HG03135 (cell line): Measurements from ENCODE around the gene BORCS5.
A peak's percentile ranks its signal among the peaks of the same experiment; 100 is the strongest.
"Not testable (repeated sequence)": the region's sequence is repeated elsewhere in the genome, so short reads cannot be mapped to it uniquely, and the experiment has no call there.

Experiments used
- ATAC-seq: cut with Tn5 transposase; IDR thresholded peaks from one replicate; pipeline ENCODE4 v1.9.1; 2021; ENCODE audit warnings: mild to moderate bottlenecking, moderate library complexity; ENCODE audit not compliant: unreplicated experiment

The BORCS5 gene

DNA sequence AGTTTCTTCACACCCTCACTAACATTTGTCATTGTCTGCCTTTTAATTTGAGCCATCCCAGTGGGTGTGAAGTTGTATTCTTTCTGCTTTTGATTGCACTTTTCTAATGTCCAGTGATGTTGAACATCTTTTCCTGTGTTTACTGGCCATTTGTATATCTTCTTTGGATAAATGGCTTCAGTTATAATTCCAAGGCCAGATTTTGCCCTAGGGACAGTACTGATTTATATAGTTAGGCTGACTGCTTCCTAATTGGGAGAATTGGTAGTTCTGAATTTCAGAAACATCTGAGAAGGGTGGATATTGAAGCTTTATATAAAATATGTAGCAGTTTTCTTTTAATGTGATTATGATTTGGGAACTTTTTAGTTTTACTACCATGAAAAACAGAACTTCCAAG is 97.4 kb downstream of the BORCS5 start:
- no peak for ATAC-seq

DNA sequence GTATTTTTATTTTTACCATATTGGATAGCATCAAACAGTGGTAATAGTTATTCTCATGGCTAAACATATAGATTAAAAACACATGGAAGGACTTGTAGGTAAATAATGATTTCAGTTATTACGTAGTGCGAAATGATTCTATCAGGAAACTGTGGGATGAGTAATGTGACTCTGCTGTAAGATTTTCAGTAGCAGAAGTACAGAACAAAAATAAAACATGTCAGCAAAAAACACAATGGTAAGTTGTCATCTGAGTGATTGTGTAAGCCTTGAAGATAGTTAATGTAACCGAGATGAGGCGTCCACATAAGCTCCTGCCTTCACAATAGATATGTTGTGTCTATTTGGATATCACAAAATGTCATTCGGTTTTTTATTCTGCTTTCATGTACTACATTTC is 99.8 kb downstream of the BORCS5 start:
- no peak for ATAC-seq

DNA sequence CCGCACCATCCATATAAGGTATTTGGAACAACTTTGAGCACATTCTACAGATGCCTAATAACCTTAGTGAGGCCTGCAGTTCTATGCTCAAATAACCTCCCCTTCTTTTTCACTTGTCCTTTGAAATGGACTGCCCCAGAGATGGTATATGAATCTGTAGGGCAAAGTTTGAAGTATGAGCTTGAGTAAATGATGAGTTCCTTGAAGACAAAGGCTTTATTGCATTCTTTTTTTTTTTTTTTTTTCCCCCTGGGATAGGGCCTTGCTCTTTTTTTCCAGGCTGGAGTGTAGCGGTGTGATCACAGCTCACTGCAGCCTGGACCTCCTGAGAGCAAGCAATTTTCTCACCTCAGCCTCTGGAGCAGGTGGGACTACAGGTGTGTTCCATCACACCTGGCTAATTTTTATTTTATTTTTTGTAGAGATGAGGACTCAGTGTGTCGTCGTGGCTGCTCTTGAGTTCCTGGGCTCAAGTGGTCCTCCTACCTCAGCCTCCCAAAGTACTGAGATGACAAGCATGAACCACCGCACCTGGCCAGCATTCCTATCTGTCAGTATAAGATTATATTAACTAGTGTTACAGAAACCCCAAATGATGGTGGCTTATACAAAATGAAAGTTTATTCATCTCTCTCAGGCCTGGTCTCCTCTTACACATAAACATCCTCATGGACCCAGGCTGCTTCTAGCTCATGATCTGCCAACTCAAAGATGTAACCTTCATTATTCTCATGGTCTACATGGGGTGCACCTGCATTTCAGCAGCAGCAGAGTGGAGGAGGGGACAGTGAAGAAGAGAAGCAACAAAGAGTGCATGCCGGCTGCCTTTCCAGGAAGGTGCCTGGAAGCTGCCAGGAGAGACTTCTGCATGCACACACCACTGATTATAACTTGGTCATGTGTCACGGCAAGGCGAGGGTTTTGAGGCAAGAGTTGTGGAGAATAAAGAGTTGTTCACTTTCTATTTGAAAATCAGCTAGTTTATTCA is 104.4 kb downstream of the BORCS5 start:
- no peak for ATAC-seq

DNA sequence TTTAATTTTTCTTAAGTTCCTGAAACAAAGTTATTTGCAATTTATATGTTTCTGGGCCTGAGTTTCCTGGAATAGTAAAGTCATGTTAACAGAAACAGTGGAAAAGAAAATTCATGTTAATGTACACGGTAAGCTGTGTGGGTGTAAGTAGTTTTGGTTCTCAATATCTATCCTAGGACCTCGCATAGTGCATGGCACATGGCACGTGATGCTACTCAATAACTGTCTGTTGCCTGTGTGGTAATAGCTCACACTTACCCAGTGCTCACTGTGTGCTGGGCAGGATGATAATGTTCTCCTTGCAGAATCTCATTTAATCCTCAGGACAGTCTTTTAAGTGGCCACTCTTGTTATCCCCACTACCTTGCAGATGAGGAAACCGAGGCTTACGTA is 105.0 kb downstream of the BORCS5 start:
- no peak for ATAC-seq

DNA sequence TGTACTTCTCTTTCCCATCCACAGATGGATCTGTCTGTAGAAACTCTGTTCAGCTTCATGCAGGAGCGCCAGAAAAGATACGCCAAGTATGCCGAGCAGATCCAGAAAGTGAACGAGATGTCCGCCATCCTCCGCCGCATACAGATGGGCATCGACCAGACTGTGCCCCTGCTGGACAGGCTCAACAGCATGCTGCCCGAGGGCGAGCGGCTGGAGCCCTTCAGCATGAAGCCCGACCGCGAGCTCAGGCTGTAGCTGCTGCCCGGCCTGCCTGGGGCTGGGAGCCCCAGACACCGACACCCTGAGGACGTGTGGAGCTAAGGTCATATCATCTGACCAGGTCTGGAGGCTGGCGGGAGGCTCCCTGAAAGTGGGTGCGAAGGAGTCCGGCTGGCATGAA is 108.6 kb downstream of the BORCS5 start:
- ATAC-seq = no peak

DNA sequence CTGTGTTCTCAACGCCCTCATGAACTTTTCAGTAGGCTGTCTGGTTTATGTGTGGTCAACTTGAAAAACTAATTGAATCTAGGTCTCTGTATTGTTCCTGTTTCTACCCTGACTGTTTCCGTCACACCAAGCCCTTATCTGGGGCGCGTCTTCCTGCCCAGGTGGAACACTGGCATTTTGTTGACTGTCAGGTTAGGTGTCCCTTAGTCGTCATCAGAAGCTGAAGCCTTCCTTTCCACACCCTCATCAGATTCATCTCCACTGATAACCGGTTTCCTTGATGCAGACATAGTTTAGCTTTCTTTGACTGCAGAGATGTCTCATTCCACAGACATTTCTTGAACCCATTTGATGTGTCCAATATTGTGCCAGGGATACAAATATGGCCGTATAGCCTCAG is 109.3 kb downstream of the BORCS5 start:
- no peak for ATAC-seq

DNA sequence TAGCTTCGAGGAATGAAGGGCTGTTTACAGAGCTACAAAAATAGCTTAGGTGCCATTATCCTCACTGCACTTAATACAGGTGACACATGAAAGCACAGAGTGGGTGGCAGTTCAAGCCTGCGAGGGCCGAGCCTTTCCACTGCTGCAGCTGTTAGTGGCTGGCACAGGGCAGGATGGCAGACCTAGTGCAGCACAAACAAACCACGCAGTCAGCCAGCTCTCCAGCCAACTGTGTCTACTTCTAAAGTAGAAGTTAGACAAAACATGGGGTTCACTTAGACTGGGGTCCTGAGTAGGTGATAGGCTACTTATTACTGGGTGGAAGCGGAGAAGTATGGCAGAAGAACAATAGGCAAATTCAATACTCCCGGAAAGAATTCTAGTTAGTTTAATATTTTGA is 110.4 kb downstream of the BORCS5 start:
- ATAC-seq = no peak

DNA sequence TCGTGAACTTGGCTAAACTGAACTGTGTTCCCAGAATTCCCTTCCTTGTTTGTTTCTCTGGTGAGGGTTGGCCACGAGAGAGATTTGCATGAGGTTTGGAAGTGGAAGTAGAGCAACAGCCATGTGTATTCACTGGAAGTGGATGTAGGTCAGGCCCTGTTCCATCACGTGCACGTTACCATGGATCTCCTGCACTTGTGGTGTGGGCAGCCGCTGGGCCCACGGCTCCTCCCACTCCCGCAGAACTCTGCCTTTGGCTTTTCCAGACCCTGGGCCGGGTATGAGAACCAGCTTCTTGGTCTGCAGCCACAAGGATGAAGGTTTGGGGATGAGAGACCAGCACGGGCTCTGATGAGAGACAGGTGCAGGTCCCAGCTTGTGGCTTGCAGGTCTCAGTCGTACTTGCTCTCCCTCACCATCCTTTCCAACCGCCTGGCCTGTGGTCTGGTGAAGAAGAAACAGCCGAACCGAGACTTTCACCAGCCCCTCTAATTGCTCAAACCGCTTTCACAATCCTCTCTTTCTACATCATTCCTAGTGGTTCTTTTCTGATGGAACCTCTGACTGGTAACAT is 110.9 kb downstream of the BORCS5 start:
- ATAC-seq = no peak

DNA sequence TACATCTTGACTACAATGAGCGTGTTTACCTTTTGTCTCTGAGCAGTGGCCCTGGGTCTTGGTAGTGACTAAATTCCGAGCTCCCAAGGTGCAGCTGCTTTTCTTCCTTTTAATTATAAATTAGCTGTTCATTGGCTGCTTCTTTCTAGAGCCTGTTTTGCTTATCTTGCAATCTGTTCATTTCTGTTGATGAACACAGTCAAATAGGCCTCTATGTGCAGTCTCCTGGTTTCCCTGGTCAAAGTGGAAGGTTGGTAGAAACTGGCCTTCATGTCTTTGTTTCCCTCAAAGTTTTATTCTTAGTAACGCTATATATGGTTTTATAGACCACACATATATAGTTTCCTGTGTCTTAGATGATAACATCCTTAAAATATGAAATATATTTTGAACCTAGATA is 111.7 kb downstream of the BORCS5 start:
- no peak for ATAC-seq

DNA sequence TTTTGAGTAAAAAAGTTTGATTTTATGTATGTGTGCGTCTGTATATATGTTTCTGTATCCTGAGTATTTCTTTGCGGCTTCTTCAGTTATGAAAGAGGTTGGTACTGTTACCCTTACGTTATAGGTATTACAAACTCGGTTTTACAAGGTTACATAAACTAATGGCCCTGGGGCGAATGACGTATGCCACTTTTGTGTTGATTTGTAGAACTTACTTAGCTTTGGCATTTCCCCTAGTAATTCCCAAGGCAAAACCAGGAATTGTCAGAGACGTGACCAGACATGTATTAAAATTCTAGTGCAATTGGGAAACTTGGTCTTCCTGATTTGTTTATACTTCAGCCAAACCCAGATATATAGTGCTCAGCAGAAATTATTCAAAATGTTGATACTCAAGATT is 112.5 kb downstream of the BORCS5 start:
- no peak for ATAC-seq

DNA sequence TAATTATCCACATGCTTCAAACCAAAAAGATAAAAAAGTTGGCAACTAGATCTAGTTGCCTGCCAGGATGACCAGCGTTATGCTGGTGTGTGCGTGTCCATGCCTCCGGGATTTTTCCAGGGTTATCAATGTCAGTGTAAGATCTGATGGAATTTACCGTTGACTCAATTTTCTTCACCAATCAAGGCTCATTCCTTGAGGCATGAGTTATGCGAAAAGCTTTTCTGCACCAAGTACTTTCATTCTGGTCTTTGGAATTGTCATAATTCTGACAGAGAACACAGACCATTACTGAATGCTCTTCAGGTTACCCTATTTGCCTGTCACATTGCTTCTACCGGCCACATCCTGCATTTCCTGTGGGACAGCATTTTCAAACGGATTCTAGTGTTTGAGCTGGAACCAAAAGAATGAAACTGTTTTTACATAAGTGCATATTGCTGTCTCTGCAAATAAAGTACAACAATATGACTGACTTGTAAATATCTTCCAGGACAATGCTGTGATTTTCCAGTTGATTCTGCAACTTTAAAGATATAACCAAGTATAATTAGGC is 114.0 kb downstream of the BORCS5 start:
- ATAC-seq = no peak

DNA sequence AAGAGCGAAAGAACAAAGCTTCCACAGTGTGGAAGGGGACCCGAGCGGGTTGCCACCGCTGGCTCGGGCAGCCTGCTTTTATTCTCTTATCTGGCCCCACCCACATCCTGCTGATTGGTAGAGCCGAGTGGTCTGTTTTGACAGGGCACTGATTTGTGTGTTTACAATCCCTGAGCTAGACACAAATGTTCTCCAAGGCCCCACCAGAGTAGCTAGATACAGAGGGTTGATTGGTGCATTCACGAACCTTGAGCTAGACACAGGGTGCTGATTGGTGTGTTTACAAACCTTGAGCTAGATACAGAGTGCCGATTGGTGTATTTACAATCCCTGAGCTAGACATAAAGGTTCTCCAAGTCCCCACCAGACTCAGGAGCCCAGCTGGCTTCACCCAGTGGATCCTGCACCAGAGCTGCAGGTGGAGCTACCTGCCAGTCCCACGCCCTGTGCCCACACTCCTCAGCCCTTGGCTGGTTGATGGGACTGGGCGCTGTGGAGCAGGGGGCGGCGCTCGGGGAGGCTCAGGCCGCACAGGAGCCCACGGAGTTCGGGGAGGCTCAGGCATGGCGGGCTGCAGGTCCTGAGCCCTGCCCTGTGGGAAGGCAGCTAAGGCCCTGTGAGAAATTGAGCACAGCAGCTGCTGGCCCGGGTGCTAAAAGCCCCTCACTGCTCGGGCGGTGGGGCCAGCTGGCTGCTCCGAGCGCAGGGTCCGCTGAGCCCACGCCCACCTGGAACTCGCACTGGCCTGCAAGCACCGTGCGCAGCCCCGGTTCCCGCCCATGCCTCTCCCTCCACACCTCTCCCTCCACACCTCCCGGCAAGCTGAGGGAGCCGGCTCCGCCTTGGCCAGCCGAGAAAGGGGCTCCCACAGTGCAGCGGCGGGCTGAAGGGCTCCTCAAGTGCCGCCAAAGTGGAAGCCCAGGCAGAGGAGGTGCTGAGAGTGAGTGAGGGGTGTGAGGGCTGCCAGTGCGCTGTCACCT is 115.4 kb downstream of the BORCS5 start:
- not testable (repeated sequence) for ATAC-seq

DNA sequence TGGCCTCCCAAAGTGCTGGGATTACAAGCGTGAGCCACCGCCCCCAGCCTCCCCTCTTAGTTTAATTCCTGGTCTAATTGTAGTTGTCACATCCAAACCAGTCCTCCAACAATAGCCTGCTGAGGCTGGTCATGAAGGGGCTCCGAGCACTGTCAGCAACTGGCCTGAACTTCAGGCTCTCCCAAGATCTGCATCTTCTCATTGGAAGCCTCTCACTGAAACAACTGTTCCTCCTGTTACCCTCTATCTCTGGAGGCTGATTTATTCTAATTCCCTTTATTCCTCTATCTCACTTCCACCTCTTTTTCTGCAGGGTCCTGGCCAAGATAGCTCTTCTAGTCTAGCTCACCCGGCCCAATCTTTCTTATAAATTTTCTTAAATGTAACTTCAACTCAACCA is 116.3 kb downstream of the BORCS5 start:
- no peak for ATAC-seq

DNA sequence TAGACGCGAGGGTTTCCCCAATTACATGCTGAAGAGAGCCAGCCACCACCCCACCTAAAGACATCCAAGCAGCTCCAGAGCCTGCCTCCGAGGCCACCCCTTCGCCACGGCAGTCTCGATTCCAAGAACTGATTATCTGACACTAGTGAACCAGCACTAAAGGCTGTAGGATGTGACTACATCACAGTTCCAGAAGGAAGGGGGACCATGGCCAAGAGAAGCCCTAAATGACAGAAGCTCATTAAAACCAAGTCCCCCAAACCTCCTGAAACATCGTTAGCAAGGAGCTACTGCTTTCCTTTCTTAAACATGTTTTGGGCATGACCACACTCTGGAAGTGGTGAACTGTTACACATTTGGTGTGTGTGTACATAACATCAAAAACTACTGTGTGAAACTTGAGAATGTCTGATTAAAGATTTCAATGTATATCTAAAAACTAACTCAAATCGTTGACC is 117.6 kb downstream of the BORCS5 start:
- peak; percentile 22 for ATAC-seq

DNA sequence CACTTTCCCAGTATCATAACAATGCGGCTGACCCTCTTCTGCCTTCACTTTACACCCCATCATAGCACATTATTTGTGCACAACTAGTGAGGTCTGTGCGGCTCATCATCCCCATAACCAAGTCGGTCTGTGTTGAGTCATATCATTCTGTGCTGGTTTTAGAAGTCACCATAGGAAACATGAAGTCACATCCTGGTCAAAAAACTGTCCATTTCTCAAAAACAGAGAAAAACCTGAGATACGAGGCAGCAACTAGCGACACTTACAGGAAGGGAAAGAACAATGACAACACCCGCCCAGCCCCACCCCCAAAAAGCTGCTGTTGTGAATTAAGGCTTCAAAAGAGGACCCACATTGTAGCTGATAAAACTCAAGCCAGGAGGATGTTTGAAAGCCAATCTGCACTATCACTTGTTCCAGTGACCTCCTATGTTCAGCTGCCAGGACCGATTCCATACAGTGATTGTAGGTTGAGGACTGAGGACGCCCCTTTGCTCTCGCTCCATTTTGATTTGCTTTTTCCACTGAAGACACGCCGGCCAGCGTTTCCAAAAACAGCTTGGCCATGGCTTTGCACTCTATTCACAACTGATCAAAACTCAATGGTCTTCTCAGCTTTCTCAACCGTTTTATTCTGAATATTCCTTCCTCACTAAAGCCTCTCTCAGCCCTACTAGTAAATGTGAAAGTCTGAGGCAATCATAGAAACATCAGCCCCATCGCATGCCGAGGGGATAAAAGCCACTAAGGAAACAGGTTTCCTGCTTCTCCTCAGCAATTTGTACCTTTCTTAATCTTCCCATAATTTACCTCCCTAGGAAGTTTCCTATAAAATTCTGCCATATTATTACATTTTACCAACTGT is 118.3 kb downstream of the BORCS5 start:
- peak; percentile 90 for ATAC-seq

DNA sequence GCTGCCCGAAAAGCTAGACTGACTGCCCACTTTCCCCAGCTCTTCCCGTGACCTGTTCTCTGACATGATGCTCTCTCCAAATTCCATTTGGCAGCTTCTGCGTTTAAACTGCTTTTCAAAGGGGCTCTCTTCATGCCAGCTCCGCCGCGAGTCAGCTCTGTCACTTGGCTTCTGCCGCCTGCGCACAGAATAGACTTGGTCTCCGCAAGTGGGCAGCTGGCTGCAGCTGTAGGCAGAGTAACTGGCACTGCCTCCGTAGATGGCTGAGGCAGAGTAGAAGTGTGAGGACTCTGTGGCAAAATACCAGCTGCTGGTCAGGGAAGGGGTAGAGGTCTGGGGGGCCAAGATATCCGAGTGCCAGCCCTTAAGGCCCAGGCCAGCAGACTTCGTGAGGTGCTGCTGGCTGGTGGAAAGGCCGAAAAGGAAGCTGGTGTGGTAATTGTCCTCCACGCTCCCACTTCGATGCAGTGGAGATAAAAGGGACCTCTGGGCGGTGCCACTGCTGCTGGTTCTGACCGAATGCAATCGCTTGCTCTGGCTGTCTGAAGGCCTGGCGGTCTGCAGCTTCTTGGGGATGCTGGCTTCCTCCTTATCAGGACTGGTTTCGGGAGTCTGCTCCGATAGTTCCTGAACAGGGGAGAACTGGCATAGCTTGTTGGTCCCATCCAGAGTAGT is 120.1 kb downstream of the BORCS5 start:
- ATAC-seq = no peak

DNA sequence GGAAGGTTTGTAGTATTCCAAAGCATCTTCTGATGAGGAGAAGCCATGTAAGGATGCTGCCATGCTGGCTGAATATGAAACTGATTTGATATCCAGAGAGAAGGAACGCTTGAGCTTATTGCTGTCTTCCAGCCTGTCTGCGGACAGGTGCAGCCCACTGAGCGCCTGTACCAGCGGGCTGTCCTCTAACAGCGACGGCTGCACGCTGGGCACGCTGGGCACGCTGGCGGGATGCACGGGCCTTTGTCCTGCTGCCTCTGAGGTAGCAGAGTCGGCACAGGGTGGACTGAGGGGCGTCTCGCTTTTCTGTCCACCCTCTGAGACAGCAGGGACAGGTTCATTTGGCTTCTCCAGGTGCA is 120.6 kb downstream of the BORCS5 start:
- no peak for ATAC-seq

DNA sequence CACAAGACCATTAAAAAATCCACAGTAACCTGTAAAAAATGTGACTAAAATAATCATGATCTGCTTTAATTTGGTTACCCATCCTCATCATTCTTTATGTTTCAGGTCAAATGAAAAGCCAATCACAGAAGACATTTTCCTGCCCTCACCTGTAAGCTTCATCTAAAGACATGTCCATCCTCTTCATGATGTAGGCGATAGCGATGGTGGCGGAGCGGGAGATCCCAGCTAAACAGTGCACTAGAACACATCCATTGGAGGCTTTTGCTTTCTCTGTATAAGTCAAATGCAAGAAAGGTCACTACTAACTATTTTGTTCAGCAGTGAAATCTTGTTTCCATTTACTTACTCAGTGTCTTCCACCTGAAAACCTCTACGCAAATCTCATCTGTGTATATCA is 123.2 kb downstream of the BORCS5 start:
- no peak for ATAC-seq

DNA sequence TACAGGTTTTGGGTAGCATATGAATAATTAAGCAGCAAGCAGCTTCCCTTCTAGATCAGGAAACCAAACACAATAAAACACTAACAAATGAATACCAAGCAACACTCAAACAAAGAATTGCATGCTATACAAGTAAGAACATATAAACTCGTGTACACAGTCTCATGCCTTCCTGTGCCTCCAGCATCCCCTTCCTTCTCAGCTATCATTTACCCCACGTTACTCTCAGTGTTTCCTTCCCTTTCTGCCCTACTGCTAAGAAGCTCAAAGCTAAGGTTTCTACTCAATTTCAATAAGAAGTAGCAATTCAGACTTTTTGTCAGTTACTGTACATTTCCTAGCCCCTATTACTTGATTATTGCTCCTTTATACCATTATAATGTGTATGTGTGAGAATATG is 124.8 kb downstream of the BORCS5 start:
- ATAC-seq = no peak
